K562 (cell line): ENCODE results near the gene PHC3. TPM values are rescaled to one million over a fixed set of nuclear protein-coding genes. Genes with fewer than 3 reads are reported as not detected.

Experiments used
- EZH2 ChIP-seq: IDR thresholded peaks from 2 replicates; pipeline ENCODE4 v1.6.1; 2012; ENCODE audit warnings: low read depth, mild to moderate bottlenecking, inconsistent platforms, low read length, borderline replicate concordance
- GABPB2 ChIP-seq: fragments of 250-450 bp; sonication (Bioruptor Pico); conservative IDR thresholded peaks from 2 replicates; pipeline ENCODE4 v1.5.1; 2021; ENCODE audit warnings: mild to moderate bottlenecking
- SMARCB1 ChIP-seq: IDR thresholded peaks from 2 replicates; pipeline ENCODE4 v1.6.1; 2011; ENCODE audit warnings: improper control_type of control experiment, low read depth; ENCODE audit not compliant: insufficient read length
- ZNF133 ChIP-seq: fragments of 250-450 bp; sonication (Bioruptor Pico); IDR thresholded peaks from 2 replicates; pipeline ENCODE4 v1.4.0; 2020; ENCODE audit warnings: mild to moderate bottlenecking
- ZNF431 ChIP-seq: sonication (generic); formaldehyde crosslinking; IDR thresholded peaks from 2 replicates; pipeline ENCODE4 v1.8.0; 2022; ENCODE audit warnings: mild to moderate bottlenecking, missing genetic modification reagents
- ZNF507 ChIP-seq: conservative IDR thresholded peaks from 2 replicates; pipeline ENCODE4 v1.6.1; 2017; ENCODE audit warnings: missing genetic modification characterization, missing compliant biosample characterization
- polyA plus RNA-seq, 8 experiments: library from polyadenylated mRNA; depleted of rRNA in 4 of 8; stranded (reverse) in 5 of 8; unstranded in 3 of 8; fragments of >200 nt; fragmentation: Nextera tagmentation in 2 of 8; fragmentation: Illumina TruSeq in 1 of 8; extraction: Ambion mirVana in 2 of 8; extraction: Trizol in 1 of 8; gene quantifications; 2 replicates each; pipeline versions ENCODE4 v1.2.1 to v1.2.3, GENCODE V29; 2011 to 2014; ENCODE audit warnings: inconsistent platforms in 1 of 8, missing spikeins in 1 of 8
- total RNA-seq, 7 experiments: library from RNA; depleted of rRNA in 6 of 7; stranded (reverse); fragments of >200 nt in 6 of 7; fragmentation: Illumina TruSeq in 2 of 7; extraction: Trizol in 2 of 7; gene quantifications; 2 replicates each; pipeline versions ENCODE4 v1.2.1 to v1.2.3, GENCODE V29; 2011 to 2021; ENCODE audit warnings: low replicate concordance in 1 of 7
- TF ChIP-seq, protein P1 (sequence below), 2 experiments: IDR thresholded peaks in 1 of 2; conservative IDR thresholded peaks in 1 of 2; 2 replicates each; pipeline ENCODE4 v1.6.1; 2016; ENCODE audit warnings: low read depth in 2 of 2, mild to moderate bottlenecking in 1 of 2, missing compliant biosample characterization in 1 of 2, missing genetic modification characterization in 1 of 2, moderate library complexity in 1 of 2
- TF ChIP-seq, protein P2 (sequence below): fragments of 250-450 bp; sonication (Bioruptor Pico); IDR thresholded peaks from 2 replicates; pipeline ENCODE4 v1.9.0; 2021; ENCODE audit warnings: mild to moderate bottlenecking, inconsistent platforms
- TF ChIP-seq, protein P3 (sequence below): sonication (generic); formaldehyde crosslinking; IDR thresholded peaks from 2 replicates; pipeline ENCODE4 v1.8.1; 2023; ENCODE audit warnings: mild to moderate bottlenecking, missing genetic modification reagents
- TF ChIP-seq, protein P4 (sequence below): sonication (generic); formaldehyde crosslinking; IDR thresholded peaks from 2 replicates; pipeline ENCODE4 v1.9.0; 2022; ENCODE audit warnings: mild to moderate bottlenecking, missing genetic modification reagents
- TF ChIP-seq, protein P5 (sequence below): sonication (generic); IDR thresholded peaks from 2 replicates; pipeline ENCODE4 v1.6.1; 2016
- TF ChIP-seq, protein P6 (sequence below): sonication (generic); formaldehyde crosslinking; IDR thresholded peaks from 2 replicates; pipeline ENCODE4 v1.8.0; 2023; ENCODE audit warnings: mild to moderate bottlenecking, missing genetic modification reagents
- TF ChIP-seq, protein P7 (sequence below): fragments of 450-650 bp; formaldehyde crosslinking; IDR thresholded peaks from 2 replicates; pipeline ENCODE4 v1.4.0; 2020; ENCODE audit warnings: mild to moderate bottlenecking, moderate library complexity

PHC3 gene
- total and polyA plus RNA-seq, 9 of the 15 experiments (the other 6 are each of a cell fraction or from before 2014, with no cell fraction given) = 3.1 to 21.6 (median 10.5) TPM

DNA sequence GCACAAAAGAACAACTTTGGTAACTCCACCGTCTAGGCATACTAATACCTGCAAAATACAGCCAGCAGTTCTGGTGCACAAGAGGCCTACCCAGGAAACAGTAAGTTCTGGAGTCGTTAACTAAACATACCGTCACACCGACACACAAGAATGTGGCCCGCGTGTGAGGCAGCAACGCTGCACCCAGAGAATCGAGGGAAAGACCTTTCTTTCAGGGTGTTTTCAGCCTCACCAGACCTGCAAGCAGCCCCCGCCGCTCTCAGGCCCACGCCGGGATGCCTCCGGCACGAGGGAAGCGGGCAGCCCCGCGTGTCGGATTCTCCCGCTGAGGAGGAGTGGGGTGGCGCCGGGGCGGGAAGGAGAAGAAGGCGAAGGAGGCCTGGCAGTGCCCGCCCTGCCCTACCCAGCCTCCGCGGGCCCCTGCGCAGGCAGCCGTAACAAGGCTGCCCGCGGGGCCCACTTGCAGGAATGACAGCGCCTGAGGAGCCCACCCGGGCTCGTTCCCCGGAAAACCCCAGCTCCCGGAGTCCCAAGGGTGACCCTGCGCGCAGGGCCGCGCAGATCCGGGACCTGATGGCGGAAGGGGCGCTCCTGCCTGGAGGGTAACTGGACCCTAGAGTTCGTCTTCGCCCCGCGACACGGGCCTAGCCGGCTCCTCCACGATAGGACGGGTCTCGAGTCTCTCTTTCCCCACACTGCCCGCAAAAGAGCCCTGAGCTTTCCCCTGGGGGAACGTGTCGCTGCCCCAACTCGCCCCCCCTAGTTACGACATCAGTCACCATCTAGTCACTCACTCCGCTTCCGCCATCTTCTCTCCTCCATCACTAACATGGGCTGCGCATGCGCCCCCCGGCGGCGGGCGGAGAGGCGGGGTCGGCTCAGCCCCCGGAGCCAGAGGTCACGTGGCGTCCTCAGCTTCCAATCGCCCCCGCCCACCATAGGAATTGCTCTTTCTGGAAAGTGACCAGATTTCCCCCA lies at the start of gene PHC3 (continued):
- TF ChIP-seq, protein P1, sequence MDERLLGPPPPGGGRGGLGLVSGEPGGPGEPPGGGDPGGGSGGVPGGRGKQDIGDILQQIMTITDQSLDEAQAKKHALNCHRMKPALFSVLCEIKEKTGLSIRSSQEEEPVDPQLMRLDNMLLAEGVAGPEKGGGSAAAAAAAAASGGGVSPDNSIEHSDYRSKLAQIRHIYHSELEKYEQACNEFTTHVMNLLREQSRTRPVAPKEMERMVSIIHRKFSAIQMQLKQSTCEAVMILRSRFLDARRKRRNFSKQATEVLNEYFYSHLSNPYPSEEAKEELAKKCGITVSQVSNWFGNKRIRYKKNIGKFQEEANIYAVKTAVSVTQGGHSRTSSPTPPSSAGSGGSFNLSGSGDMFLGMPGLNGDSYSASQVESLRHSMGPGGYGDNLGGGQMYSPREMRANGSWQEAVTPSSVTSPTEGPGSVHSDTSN (CRISPR knock-in tag; IDR thresholded peaks at IDR 0.05; ENCODE audit: low read depth) = no peak
- TF ChIP-seq, protein P1 (tag; conservative IDR thresholded peaks at IDR 0.05; ENCODE audit: low read depth) = peak; percentile 44
- TF ChIP-seq, protein P2, sequence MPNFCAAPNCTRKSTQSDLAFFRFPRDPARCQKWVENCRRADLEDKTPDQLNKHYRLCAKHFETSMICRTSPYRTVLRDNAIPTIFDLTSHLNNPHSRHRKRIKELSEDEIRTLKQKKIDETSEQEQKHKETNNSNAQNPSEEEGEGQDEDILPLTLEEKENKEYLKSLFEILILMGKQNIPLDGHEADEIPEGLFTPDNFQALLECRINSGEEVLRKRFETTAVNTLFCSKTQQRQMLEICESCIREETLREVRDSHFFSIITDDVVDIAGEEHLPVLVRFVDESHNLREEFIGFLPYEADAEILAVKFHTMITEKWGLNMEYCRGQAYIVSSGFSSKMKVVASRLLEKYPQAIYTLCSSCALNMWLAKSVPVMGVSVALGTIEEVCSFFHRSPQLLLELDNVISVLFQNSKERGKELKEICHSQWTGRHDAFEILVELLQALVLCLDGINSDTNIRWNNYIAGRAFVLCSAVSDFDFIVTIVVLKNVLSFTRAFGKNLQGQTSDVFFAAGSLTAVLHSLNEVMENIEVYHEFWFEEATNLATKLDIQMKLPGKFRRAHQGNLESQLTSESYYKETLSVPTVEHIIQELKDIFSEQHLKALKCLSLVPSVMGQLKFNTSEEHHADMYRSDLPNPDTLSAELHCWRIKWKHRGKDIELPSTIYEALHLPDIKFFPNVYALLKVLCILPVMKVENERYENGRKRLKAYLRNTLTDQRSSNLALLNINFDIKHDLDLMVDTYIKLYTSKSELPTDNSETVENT (CRISPR knock-in tag) = peak; percentile 77; the same call in 1 of the 2 replicates
- TF ChIP-seq, protein P3, sequence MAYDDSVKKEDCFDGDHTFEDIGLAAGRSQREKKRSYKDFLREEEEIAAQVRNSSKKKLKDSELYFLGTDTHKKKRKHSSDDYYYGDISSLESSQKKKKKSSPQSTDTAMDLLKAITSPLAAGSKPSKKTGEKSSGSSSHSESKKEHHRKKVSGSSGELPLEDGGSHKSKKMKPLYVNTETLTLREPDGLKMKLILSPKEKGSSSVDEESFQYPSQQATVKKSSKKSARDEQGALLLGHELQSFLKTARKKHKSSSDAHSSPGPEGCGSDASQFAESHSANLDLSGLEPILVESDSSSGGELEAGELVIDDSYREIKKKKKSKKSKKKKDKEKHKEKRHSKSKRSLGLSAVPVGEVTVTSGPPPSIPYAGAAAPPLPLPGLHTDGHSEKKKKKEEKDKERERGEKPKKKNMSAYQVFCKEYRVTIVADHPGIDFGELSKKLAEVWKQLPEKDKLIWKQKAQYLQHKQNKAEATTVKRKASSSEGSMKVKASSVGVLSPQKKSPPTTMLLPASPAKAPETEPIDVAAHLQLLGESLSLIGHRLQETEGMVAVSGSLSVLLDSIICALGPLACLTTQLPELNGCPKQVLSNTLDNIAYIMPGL (CRISPR knock-in tag) = peak; percentile 72; the same call in 1 of the 2 replicates
- TF ChIP-seq ZNF507 (tag) = no peak
- TF ChIP-seq GABPB2 (CRISPR knock-in tag) = no peak
- no peak for TF ChIP-seq ZNF133 (CRISPR knock-in tag)
- no peak for TF ChIP-seq SMARCB1
- TF ChIP-seq, protein P4, sequence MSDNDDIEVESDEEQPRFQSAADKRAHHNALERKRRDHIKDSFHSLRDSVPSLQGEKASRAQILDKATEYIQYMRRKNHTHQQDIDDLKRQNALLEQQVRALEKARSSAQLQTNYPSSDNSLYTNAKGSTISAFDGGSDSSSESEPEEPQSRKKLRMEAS (CRISPR knock-in tag) = peak; percentile 77
- TF ChIP-seq, protein P5, sequence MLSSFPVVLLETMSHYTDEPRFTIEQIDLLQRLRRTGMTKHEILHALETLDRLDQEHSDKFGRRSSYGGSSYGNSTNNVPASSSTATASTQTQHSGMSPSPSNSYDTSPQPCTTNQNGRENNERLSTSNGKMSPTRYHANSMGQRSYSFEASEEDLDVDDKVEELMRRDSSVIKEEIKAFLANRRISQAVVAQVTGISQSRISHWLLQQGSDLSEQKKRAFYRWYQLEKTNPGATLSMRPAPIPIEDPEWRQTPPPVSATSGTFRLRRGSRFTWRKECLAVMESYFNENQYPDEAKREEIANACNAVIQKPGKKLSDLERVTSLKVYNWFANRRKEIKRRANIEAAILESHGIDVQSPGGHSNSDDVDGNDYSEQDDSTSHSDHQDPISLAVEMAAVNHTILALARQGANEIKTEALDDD = peak; percentile 22; the same call in 1 of the 2 replicates
- TF ChIP-seq ZNF431 (CRISPR knock-in tag) = 0 out of 2 replicates have a peak, but pooled peaks have one; percentile 39
- TF ChIP-seq, protein P6, sequence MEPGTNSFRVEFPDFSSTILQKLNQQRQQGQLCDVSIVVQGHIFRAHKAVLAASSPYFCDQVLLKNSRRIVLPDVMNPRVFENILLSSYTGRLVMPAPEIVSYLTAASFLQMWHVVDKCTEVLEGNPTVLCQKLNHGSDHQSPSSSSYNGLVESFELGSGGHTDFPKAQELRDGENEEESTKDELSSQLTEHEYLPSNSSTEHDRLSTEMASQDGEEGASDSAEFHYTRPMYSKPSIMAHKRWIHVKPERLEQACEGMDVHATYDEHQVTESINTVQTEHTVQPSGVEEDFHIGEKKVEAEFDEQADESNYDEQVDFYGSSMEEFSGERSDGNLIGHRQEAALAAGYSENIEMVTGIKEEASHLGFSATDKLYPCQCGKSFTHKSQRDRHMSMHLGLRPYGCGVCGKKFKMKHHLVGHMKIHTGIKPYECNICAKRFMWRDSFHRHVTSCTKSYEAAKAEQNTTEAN (CRISPR knock-in tag) = no peak; the same call in 1 of the 2 replicates
- TF ChIP-seq, protein P7, sequence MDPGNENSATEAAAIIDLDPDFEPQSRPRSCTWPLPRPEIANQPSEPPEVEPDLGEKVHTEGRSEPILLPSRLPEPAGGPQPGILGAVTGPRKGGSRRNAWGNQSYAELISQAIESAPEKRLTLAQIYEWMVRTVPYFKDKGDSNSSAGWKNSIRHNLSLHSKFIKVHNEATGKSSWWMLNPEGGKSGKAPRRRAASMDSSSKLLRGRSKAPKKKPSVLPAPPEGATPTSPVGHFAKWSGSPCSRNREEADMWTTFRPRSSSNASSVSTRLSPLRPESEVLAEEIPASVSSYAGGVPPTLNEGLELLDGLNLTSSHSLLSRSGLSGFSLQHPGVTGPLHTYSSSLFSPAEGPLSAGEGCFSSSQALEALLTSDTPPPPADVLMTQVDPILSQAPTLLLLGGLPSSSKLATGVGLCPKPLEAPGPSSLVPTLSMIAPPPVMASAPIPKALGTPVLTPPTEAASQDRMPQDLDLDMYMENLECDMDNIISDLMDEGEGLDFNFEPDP = no peak
- no peak for TF ChIP-seq EZH2
